Measurements from ENCODE around the gene GSN.

DNA sequence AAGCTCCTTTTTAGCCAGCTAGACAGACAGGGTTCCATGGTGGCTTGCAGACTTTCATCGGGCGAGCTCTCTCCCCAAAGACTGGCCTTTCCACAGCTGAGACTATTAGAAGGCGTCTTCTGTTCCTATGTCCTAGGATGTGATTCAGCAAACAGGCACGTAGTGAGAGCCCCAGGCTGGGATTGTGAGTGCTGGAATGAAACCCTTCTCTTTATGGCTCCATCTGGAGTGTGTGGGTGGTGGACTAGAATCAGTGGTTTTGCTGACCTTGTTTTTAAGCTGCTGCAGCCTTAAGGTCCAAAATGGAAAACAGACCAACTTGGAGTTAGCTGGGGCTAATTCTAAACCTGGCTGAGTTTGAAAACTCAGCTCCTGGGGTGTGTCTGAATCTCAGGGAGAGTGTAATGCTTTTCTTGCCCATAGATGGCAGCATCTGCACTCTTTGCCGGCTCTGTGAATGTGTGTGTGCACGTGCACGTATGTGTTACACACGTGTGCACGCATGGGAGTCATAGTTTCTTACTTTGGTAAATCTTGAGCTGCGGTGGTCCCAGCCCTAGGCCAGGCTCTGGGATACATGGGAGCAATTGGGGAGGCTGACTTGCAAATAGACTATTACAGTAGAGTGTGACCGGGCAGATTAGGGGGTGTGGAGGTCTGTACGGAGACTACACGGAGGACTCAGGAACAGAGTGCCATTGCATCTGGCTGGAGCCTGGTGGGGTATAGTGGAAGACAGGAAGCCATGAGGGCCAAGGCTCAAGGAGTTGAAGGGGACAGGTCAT, 10.7 kb downstream of the GSN start:
- TF ChIP-seq, protein P1, sequence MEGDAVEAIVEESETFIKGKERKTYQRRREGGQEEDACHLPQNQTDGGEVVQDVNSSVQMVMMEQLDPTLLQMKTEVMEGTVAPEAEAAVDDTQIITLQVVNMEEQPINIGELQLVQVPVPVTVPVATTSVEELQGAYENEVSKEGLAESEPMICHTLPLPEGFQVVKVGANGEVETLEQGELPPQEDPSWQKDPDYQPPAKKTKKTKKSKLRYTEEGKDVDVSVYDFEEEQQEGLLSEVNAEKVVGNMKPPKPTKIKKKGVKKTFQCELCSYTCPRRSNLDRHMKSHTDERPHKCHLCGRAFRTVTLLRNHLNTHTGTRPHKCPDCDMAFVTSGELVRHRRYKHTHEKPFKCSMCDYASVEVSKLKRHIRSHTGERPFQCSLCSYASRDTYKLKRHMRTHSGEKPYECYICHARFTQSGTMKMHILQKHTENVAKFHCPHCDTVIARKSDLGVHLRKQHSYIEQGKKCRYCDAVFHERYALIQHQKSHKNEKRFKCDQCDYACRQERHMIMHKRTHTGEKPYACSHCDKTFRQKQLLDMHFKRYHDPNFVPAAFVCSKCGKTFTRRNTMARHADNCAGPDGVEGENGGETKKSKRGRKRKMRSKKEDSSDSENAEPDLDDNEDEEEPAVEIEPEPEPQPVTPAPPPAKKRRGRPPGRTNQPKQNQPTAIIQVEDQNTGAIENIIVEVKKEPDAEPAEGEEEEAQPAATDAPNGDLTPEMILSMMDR (IDR thresholded peaks at IDR 0.05) = peak; percentile 76 to 88 (median 80)
- peak in 1 of 2 donors; percentile 12 for TF ChIP-seq POLR2A (IDR thresholded peaks at IDR 0.05)
- peak; percentile 47 to 94 for TF ChIP-seq POLR2AphosphoS5 (IDR thresholded peaks at IDR 0.05; ENCODE audit: insufficient read depth in 1 of 2, low read depth in 1 of 2)

Data from vagina (tissue), 2 donors.